AG09309 (cell line): ENCODE results near the gene CCER1.

ENCODE experiments used
- DNase-seq: peaks from one replicate; pipeline ENCODE4 v3.0.0-alpha.2; 2010; ENCODE audit warnings: low read depth
- H3K4me3 ChIP-seq: 2 replicates; pipeline ENCODE4 v1.5.1; 2011; ENCODE audit warnings: mild to moderate bottlenecking, low read depth, low read length, moderate library complexity; ENCODE audit not compliant: control insufficient read depth
- CTCF ChIP-seq: IDR thresholded peaks from 2 replicates; pipeline ENCODE4 v1.5.1; 2011; ENCODE audit warnings: mild to moderate bottlenecking, low read depth, low read length, inconsistent platforms; ENCODE audit not compliant: insufficient read depth, control insufficient read depth; ENCODE audit errors: missing control alignments

Gene CCER1

GRCh38 chr12:90979951-90980350 is 25.0 kb upstream of the CCER1 start:
- no peak for TF ChIP-seq CTCF
- peak; percentile 43 for DNase-seq
- no peak overlapping the region for H3K4me3 ChIP-seq

DNA sequence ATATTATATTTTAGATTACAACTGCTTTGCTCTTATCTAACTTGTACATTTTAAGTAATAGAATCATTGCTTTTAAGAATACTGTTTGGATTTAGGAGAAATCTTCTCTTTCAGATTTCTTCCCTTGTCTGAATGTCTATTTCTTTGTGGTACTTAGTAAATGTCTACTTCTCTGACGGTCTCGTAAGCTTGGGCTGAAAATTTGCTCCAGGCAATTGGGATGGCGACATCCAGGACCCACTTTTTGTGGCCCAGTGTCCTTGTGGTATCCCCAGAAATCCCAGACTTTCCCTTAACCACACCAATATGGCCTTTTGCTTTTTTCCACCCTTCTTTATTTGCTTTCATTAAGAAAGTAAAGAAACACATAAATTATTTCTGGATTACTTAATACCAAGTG is 24.0 kb upstream of the CCER1 start:
- no peak overlapping the region for H3K4me3 ChIP-seq
- no peak for DNase-seq
- no peak for TF ChIP-seq CTCF

GRCh38 chr12:90978117-90978770 is 23.3 kb upstream of the CCER1 start:
- DNase-seq: peak; percentile 78
- peak; percentile 71 for TF ChIP-seq CTCF
- H3K4me3 ChIP-seq: no peak overlapping the region

GRCh38 chr12:90977224-90977623 is 22.2 kb upstream of the CCER1 start:
- DNase-seq: no peak
- no peak for TF ChIP-seq CTCF
- no peak overlapping the region for H3K4me3 ChIP-seq

DNA sequence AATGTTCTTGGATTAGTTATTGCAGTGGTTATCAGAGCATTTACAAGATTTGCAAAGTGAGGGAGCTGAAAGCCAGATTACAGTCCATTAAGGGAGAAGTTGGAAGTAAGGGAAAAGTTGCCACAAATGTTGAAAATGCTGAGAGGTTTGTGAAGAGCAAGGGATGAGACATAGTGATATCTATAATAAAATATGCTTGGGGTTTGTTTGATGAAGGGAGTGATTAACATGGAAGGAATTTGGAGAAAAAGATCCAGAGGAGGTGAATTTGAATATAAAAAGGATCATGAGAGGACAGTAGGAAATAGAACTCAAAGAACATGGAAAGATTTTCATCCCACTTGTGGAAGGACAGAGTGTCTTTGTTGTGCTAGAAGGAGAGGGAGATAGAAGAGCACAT is 19.3 kb upstream of the CCER1 start:
- no peak for TF ChIP-seq CTCF
- H3K4me3 ChIP-seq: no peak overlapping the region
- DNase-seq: peak; percentile 47

DNA sequence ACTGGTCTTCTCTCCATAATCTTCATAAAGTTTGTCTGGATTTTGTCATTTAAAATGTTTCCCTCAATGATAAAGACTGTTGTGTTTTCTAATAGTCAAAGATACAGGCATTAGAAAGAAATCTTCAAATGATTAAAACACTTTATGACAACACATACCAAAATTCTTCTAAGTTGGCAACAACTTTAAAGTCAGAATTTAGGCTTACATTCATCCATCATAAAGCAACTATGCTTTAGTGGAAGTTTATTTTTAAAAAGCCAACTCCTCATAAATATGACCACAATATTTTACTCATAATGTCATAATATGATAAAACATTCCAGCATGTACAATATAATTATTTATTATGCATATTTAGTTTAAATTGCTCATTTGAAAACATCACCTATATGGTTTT is 17.2 kb upstream of the CCER1 start:
- TF ChIP-seq CTCF: no peak
- DNase-seq: no peak
- no peak overlapping the region for H3K4me3 ChIP-seq

DNA sequence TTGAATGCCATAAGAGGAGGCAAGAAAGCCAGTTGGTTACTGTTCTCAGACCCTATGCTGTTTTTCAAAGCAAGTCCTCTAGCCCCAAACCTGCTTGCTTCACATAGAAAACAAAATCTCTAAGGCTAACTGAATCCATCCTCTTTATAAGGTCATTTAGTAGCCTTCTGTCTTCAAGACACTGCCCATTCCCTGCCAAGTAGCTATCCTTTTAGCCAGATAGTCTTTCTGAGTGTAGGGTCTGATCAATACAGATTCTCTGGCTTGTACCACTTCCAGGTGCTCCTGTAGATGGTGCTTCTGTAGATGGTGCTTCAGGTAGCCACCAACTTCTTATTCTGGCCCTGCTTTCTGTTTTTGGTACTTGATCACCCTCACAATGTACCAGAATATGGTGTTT is 15.9 kb upstream of the CCER1 start:
- DNase-seq: no peak
- no peak overlapping the region for H3K4me3 ChIP-seq
- no peak for TF ChIP-seq CTCF
